K562 (cell line): Measurements from ENCODE around the gene DCAF7. TPM values are rescaled to one million over a fixed set of nuclear protein-coding genes. Genes with fewer than 3 reads are reported as not detected.

ENCODE experiments used
- ATF3 ChIP-seq, 2 experiments: fragments of 450-650 bp in 1 of 2; sonication (generic) in 1 of 2; formaldehyde crosslinking in 1 of 2; IDR thresholded peaks in 1 of 2; conservative IDR thresholded peaks in 1 of 2; 2 replicates each; pipeline versions ENCODE4 v1.6.1 to v1.8.1; 2016 to 2023; ENCODE audit warnings: mild to moderate bottlenecking in 2 of 2, moderate library complexity in 2 of 2, inconsistent platforms in 1 of 2, missing genetic modification reagents in 1 of 2
- CHCHD3 ChIP-seq: fragments of 250-450 bp; sonication (Bioruptor Pico); IDR thresholded peaks from 2 replicates; pipeline ENCODE4 v2.1.2; 2022; ENCODE audit warnings: mild to moderate bottlenecking
- CREB5 ChIP-seq: fragments of 250-450 bp; sonication (Bioruptor Pico); IDR thresholded peaks from 2 replicates; pipeline ENCODE4 v1.5.0; 2020; ENCODE audit warnings: mild to moderate bottlenecking
- HNRNPL ChIP-seq: fragments of 200-400 bp; formaldehyde crosslinking; IDR thresholded peaks from 2 replicates; pipeline ENCODE4 v1.6.1; 2017; ENCODE audit warnings: low read depth, mild to moderate bottlenecking, low read length
- HOMEZ ChIP-seq: fragments of 250-450 bp; sonication (Bioruptor Pico); IDR thresholded peaks from 2 replicates; pipeline ENCODE4 v1.4.0; 2020; ENCODE audit warnings: mild to moderate bottlenecking, moderate library complexity
- NFE2L1 ChIP-seq: fragments of 450-650 bp; IDR thresholded peaks from 2 replicates; pipeline ENCODE4 v1.6.1; 2016; ENCODE audit warnings: missing genetic modification characterization, low read depth, mild to moderate bottlenecking, missing compliant biosample characterization, moderate library complexity, borderline replicate concordance
- NFRKB ChIP-seq: fragments of 450-650 bp; IDR thresholded peaks from 2 replicates; pipeline ENCODE4 v1.6.1; 2016; ENCODE audit warnings: low read depth
- NR2C1 ChIP-seq, 2 experiments: fragments of 450-650 bp; IDR thresholded peaks; 2 replicates each; pipeline ENCODE4 v1.6.1; 2017; ENCODE audit warnings: mild to moderate bottlenecking in 2 of 2, antibody characterized with exemption in 1 of 2, inconsistent platforms in 1 of 2, missing compliant biosample characterization in 1 of 2, missing genetic modification characterization in 1 of 2
- RBM34 ChIP-seq: fragments of 200-400 bp; formaldehyde crosslinking; IDR thresholded peaks from 2 replicates; pipeline ENCODE4 v1.6.1; 2018; ENCODE audit warnings: low read length, borderline replicate concordance; ENCODE audit not compliant: insufficient read depth
- SNIP1 ChIP-seq: fragments of 450-650 bp; IDR thresholded peaks from 2 replicates; pipeline ENCODE4 v1.7.1; 2017; ENCODE audit warnings: low read depth, mild to moderate bottlenecking
- SRSF7 ChIP-seq: fragments of 200-400 bp; formaldehyde crosslinking; optimal IDR thresholded peaks from 2 replicates; pipeline ENCODE3; 2017; ENCODE audit warnings: mild to moderate bottlenecking, low read depth, low read length
- TEAD1 ChIP-seq, 2 experiments: fragments of 450-650 bp in 1 of 2; sonication (generic) in 1 of 2; formaldehyde crosslinking; IDR thresholded peaks; 2 replicates each; pipeline versions ENCODE4 v1.4.0 to v1.8.0; 2020 to 2022; ENCODE audit warnings: mild to moderate bottlenecking in 2 of 2, missing genetic modification reagents in 1 of 2
- ZBTB9 ChIP-seq: fragments of 450-650 bp; formaldehyde crosslinking; IDR thresholded peaks from 2 replicates; pipeline ENCODE4 v1.4.0; 2020; ENCODE audit warnings: mild to moderate bottlenecking, moderate library complexity
- ZNF282 ChIP-seq: sonication (generic); formaldehyde crosslinking; IDR thresholded peaks from 2 replicates; pipeline ENCODE4 v1.8.1; 2023; ENCODE audit warnings: missing genetic modification reagents
- ZNF76 ChIP-seq: fragments of 250-450 bp; sonication (Bioruptor Pico); IDR thresholded peaks from 2 replicates; pipeline ENCODE4 v1.4.0; 2020; ENCODE audit warnings: mild to moderate bottlenecking, moderate library complexity, borderline replicate concordance
- polyA plus RNA-seq, 8 experiments: library from polyadenylated mRNA; depleted of rRNA in 4 of 8; stranded (reverse) in 5 of 8; unstranded in 3 of 8; fragments of >200 nt; fragmentation: Nextera tagmentation in 2 of 8; fragmentation: Illumina TruSeq in 1 of 8; extraction: Ambion mirVana in 2 of 8; extraction: Trizol in 1 of 8; gene quantifications; 2 replicates each; pipeline versions ENCODE4 v1.2.1 to v1.2.3, GENCODE V29; 2011 to 2014; ENCODE audit warnings: inconsistent platforms in 1 of 8, missing spikeins in 1 of 8
- total RNA-seq, 7 experiments: library from RNA; depleted of rRNA in 6 of 7; stranded (reverse); fragments of >200 nt in 6 of 7; fragmentation: Illumina TruSeq in 2 of 7; extraction: Trizol in 2 of 7; gene quantifications; 2 replicates each; pipeline versions ENCODE4 v1.2.1 to v1.2.3, GENCODE V29; 2011 to 2021; ENCODE audit warnings: low replicate concordance in 1 of 7
- TF ChIP-seq, protein P1 (sequence below): fragments of 250-450 bp; sonication (Bioruptor Pico); IDR thresholded peaks from 2 replicates; pipeline ENCODE4 v1.4.0; 2020; ENCODE audit warnings: mild to moderate bottlenecking
- TF ChIP-seq, protein P2 (sequence below): sonication (generic); formaldehyde crosslinking; IDR thresholded peaks from 2 replicates; pipeline ENCODE4 v1.8.0; 2022; ENCODE audit warnings: mild to moderate bottlenecking, missing genetic modification reagents

DCAF7 gene
- total and polyA plus RNA-seq, 9 of the 15 experiments (the other 6 are each of a cell fraction or from before 2014, with no cell fraction given) = 30.8 to 123 (median 40.2) TPM

DNA sequence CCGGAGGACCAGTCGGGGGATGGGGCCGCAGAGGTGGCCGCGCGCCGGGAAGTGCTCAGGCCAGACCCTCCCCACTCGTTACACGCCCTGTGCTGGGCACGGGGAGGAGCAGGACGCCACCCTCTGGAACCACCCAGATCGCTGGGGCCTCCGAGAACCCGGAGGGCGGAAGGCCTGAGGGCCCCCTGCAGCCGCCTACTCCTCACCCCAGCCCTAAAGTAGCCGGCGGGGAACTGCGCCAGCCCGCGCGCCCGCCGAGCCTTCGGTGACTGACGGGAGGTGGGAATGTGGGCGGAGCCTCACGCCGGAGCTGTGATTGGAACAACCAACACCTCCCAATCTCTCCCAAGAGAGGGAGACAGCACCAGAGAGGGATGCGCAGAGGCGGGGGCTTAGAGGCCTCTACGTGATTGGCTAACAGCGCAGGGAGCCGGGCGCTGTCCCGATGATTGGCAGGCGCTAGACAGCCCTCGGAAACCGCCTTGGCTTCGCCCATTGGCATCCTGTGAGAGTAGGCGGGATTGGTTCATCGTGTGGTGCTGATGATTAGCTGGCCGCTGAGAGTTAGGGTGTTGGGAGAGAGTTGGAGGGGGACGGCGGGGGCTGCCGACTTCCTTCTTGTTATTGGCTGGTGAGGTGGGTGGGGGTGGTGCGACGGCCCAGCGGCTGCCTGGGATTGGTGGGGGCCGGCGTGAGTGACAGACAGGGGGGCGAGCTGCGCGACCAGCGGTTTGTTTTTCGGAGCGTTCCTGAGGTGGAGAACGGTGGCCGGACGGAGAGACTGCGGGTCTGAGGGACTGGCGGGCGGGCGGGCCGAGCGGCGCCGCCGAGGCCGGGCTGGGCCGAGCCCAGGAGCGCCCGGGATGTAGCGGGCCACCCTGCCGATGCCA, 71.7 kb downstream of the DCAF7 start, which contains the start of gene MAP3K3 (continued):
- TF ChIP-seq ZBTB9 (CRISPR knock-in tag) (no peak), CREB5 (CRISPR knock-in tag) (no peak), NR2C1 (IDR thresholded peaks at IDR 0.05) (no peak), NR2C1 (tag; IDR thresholded peaks at IDR 0.05) (no peak), SNIP1 (no peak), ZNF282 (CRISPR knock-in tag) (no peak), TEAD1 (CRISPR knock-in tag; IDR thresholded peaks at IDR 0.05) (peak in 1 of 2 experiments; percentile 94; a peak in 2 of 4 replicates), NFE2L1 (tag) (no peak), ATF3 (IDR thresholded peaks at IDR 0.05) (peak; percentile 8; the same call in 1 of the 2 replicates), ATF3 (CRISPR knock-in tag; conservative IDR thresholded peaks at IDR 0.05) (no peak), HNRNPL (peak; percentile 40; the same call in 1 of the 2 replicates), RBM34 (no peak), SRSF7 (no peak), NFRKB (no peak; the same call in 1 of the 2 replicates), ZNF76 (CRISPR knock-in tag) (no peak), HOMEZ (CRISPR knock-in tag) (no peak), CHCHD3 (CRISPR knock-in tag) (no peak)
- TF ChIP-seq, protein P1, sequence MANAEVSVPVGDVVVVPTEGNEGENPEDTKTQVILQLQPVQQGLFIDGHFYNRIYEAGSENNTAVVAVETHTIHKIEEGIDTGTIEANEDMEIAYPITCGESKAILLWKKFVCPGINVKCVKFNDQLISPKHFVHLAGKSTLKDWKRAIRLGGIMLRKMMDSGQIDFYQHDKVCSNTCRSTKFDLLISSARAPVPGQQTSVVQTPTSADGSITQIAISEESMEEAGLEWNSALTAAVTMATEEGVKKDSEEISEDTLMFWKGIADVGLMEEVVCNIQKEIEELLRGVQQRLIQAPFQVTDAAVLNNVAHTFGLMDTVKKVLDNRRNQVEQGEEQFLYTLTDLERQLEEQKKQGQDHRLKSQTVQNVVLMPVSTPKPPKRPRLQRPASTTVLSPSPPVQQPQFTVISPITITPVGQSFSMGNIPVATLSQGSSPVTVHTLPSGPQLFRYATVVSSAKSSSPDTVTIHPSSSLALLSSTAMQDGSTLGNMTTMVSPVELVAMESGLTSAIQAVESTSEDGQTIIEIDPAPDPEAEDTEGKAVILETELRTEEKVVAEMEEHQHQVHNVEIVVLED = no peak
- TF ChIP-seq, protein P2, sequence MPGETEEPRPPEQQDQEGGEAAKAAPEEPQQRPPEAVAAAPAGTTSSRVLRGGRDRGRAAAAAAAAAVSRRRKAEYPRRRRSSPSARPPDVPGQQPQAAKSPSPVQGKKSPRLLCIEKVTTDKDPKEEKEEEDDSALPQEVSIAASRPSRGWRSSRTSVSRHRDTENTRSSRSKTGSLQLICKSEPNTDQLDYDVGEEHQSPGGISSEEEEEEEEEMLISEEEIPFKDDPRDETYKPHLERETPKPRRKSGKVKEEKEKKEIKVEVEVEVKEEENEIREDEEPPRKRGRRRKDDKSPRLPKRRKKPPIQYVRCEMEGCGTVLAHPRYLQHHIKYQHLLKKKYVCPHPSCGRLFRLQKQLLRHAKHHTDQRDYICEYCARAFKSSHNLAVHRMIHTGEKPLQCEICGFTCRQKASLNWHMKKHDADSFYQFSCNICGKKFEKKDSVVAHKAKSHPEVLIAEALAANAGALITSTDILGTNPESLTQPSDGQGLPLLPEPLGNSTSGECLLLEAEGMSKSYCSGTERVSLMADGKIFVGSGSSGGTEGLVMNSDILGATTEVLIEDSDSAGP (CRISPR knock-in tag) = no peak
